GM21447 (cell line): ENCODE results near the gene AGRN.

Experiments used
- ATAC-seq: cut with Tn5 transposase; IDR thresholded peaks from one replicate; pipeline ENCODE4 v1.9.1; 2021; ENCODE audit not compliant: unreplicated experiment

Gene AGRN

GRCh38 chr1:1035291-1035943 is 15.5 kb downstream of the AGRN start:
- ATAC-seq = no peak

- ATAC-seq = no peak
Observed at GRCh38 chr1:1037366-1038327, 17.7 kb downstream of the AGRN start.

- ATAC-seq = no peak
Observed at GRCh38 chr1:1038694-1039093, 18.8 kb downstream of the AGRN start.

DNA sequence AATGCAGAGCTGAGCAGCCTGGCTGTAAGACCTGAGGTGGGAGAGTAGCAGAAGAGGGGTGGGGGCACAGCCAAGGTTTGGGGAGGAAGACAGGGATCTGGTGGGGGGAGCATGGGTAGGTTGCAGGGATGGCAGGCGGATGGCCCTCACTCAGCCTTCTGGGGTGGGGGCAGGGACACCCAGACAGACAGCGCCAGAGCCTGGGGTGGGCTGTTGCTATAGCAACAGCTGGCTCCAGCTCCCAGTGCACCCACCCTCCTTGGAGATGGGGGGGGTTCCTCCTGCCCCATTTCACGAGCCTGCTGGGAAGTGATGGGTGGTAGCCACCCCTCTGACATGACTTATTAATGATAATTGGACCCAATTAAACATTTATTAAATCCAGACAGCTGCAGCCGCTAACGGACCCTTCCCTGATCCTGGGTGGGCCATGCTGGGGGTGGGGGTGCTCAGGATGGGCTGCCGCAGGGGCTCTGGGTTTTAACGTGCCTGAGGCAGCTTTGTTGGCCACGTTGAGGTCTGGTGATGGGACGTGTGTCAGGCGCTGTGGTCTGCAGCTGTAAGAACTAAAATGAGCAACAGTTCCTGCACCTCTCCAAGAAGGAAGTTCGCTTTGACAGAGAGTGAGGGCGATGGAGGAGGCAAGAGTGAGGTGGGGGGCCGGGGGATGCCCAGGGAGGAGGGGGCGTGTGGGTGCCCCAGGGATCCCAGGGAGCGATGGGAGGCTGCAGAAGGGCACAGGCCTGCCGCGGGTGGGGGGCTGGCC is 19.4 kb downstream of the AGRN start:
- no peak for ATAC-seq

GRCh38 chr1:1040004-1040991 is 20.4 kb downstream of the AGRN start:
- ATAC-seq = peak; percentile 44

DNA sequence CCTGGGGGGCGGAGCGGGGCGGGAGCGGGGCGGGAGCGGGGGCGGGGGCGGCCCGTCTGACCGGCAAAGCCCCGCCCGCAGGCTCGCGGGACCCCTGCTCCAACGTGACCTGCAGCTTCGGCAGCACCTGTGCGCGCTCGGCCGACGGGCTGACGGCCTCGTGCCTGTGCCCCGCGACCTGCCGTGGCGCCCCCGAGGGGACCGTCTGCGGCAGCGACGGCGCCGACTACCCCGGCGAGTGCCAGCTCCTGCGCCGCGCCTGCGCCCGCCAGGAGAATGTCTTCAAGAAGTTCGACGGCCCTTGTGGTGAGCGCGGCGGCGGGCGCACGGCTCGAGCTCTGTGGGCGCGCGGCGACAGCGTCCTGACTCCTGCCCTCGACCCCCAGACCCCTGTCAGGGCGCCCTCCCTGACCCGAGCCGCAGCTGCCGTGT is 21.2 kb downstream of the AGRN start:
- no peak for ATAC-seq

DNA sequence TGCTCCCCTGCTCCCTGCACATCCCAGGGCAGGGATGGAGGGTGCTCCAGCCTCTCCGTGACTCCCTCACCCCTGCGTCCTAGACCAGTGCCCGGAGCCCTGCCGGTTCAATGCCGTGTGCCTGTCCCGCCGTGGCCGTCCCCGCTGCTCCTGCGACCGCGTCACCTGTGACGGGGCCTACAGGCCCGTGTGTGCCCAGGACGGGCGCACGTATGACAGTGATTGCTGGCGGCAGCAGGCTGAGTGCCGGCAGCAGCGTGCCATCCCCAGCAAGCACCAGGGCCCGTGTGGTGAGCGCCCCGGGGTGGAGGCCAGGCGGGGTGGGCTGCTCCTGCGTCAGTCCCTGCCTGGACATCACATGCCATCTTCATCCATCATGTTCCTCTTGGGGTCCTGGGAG is 22.0 kb downstream of the AGRN start:
- no peak for ATAC-seq

DNA sequence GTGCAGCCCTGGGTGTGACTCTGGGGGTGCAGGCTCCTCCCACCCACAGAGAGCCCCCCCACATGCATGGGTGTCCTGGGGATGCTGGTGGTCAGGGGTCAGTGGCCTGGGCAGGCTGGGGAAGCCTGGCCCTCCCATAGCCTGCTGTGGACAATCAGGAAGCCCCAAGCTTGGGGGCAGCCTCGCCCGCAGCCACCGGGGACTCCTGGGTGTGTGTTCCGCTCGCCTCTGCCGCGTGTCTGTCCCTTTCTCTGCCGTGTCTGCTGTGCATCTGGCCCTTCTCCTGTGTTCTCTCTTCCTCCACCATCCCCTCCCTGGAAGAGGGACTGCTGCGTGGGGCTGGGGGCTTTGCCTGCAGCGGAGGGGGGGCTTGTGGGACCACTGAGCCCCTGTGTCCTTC is 22.9 kb downstream of the AGRN start:
- no peak for ATAC-seq

- ATAC-seq = no peak
Observed at GRCh38 chr1:1043411-1043810, 23.5 kb downstream of the AGRN start.

GRCh38 chr1:1043921-1044320 is 24.0 kb downstream of the AGRN start:
- ATAC-seq = no peak

DNA sequence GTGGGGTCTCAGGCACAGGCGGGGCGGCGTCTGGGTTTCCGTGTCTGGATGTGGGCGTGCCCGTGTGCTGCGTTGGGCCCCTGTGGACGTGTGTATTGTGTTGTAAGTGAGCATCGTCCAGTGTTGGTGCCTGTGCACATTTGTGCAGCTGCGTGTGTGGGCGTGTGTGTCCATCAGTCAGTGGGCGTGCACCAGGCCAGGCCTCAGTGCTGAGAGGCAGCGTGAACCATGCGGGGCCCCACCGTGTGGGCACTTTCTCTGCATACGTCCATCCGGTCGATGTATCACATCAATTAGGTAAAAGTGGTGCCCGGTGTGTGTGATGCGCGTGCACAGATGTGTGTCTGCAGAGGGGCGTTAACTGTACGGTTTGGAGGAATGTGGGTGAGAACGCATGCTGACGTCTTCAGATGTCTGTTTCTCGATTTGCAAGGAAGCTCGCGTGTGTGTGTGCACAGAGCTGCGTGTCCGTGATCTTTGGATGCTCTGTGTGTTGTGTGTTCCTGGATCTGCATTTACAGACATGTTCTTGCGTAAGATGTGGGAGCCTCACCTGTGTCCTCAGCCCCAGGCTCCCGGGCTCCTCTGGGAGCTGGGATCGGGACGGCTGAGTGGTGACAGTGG is 24.6 kb downstream of the AGRN start:
- ATAC-seq = no peak

GRCh38 chr1:1045129-1045528 is 25.2 kb downstream of the AGRN start:
- ATAC-seq = no peak

GRCh38 chr1:1046243-1046642 is 26.3 kb downstream of the AGRN start:
- ATAC-seq = no peak

DNA sequence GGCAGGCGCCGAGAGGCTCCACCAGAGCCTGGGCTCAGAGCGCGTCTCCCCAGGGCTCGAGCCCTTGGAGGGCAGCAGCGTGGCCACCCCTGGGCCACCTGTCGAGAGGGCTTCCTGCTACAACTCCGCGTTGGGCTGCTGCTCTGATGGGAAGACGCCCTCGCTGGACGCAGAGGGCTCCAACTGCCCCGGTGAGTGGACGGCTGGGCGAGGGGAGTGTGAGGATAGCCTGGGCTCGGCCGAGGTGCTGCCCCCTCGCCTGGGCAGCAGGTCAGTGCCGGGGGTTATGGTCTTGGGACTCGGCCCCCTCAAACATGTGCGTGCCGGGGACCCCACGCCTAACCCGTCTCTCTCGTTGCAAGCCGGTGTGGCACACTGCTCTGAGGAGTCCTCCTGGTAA is 26.8 kb downstream of the AGRN start:
- no peak for ATAC-seq

- ATAC-seq = no peak
Observed at GRCh38 chr1:1047407-1047806, 27.5 kb downstream of the AGRN start.

GRCh38 chr1:1047963-1048362 is 28.0 kb downstream of the AGRN start:
- ATAC-seq = no peak

GRCh38 chr1:1048765-1049164 is 28.8 kb downstream of the AGRN start:
- no peak for ATAC-seq

DNA sequence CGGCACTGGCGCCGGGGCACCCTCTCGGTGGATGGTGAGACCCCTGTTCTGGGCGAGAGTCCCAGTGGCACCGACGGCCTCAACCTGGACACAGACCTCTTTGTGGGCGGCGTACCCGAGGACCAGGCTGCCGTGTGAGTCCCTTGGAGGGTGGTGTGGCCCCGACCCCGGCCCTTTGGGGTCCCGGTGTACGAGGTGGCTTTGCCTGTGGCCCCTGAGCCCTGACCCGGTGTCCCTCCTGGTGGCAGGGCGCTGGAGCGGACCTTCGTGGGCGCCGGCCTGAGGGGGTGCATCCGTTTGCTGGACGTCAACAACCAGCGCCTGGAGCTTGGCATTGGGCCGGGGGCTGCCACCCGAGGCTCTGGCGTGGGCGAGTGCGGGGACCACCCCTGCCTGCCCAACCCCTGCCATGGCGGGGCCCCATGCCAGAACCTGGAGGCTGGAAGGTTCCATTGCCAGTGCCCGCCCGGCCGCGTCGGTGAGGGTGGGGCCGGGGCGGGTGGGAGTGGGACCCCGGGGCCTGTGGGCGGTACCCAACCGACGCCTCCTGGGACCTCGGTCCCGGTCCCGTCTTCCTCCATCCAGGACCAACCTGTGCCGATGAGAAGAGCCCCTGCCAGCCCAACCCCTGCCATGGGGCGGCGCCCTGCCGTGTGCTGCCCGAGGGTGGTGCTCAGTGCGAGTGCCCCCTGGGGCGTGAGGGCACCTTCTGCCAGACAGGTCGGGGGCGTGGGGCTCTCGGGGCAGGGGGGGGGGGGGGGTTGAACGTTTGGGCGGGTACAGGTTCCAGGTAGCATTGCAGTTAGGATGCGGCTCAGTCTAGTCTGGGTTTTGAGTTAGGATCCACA is 29.6 kb downstream of the AGRN start:
- ATAC-seq = no peak

GRCh38 chr1:1050577-1051052 is 30.7 kb downstream of the AGRN start:
- ATAC-seq = no peak
